ENCODE data around the gene DPY19L1.
A peak's percentile ranks its signal among the peaks of the same experiment; 100 is the strongest.
"Not testable (repeated sequence)": the region's sequence is repeated elsewhere in the genome, so short reads cannot be mapped to it uniquely, and the experiment has no call there.

Gene DPY19L1

DNA sequence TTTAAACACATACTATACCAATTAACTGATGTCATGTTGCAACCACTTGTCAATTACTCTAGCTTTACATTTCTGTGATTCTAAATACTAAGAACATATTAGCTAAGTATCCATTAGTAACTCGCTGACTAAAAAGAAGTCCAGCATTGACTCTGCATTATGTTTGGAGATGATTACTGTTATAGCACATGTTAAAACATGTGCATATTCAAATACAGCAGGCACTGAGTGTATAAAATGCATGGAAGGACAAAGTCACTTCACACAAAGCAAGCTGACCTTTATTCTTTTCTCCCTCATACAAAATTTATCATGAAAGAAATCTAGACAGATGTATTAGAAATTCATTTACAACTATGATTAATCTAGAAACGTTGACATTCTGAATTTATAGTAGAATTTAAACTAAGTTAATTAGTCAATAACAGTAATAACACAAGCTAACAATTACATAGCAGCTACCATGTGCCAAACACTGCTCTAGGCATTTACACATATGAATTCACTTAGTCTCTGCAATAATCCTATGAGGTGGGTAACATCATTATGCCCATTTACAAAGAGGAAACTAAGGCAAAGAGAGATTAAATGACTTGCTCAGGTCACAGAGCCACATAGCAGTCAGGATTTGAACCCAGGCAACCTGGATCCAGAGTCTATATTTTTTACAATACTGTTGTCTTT, 48.7 kb downstream of the DPY19L1 start:
- not testable (repeated sequence) for DNase-seq (ENCODE audit: low read depth)

DNA sequence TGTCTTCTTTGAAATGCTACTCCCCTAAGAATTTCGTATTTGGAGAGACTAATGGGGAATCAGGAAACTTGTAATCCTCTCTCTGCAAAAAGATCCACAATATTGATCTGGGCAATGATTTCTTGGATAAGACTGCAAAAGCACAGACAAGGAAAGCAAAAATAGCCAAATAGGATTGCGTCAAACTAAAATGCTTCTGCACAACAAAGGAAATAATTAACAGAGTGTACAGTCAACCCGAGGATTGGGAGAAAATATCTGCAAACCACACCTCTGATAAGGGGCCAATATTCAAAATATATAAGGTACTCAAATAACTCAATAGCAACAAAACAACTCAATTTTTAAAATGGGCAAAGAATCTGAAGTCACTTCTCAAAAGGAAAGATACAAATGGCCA, 52.1 kb downstream of the DPY19L1 start:
- DNase-seq (ENCODE audit: low read depth) = not testable (repeated sequence)

GRCh38 chr7:34984140-34984539, 53.1 kb downstream of the DPY19L1 start:
- DNase-seq (ENCODE audit: low read depth) = not testable (repeated sequence)

DNA sequence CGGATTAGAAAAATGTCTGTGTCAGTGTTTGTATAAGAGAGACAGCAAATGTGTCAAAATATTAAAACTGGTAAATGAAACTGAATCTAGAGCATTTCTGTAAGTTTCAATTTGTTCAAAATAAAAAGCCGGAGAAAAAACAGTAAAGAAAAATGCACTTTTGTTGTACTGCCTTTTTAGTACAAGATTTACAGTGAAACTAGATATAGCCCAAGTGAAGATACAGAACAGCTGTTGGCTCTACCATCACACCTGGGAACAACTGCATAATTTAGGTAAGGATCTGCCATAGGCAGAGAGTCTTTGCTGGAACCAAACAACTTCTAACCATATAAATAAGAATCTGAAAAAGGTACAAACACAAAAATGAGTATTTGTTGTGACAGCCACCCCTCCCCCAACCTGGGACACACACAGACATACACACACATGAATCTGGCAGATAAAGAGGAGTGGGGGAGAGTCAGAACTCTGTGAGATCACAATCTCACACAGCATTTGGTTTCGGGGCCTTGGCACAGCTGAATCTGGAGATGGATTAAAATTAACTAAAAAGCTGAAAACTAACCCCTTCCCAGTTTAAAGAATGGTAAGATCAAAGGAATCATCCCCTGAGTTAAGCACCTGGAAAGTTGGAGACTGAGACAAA, 54.8 kb downstream of the DPY19L1 start:
- DNase-seq (ENCODE audit: low read depth) = no peak

- DNase-seq (ENCODE audit: low read depth) = not testable (repeated sequence)
Measured at GRCh38 chr7:34979124-34979523, 58.2 kb downstream of the DPY19L1 start.

DNA sequence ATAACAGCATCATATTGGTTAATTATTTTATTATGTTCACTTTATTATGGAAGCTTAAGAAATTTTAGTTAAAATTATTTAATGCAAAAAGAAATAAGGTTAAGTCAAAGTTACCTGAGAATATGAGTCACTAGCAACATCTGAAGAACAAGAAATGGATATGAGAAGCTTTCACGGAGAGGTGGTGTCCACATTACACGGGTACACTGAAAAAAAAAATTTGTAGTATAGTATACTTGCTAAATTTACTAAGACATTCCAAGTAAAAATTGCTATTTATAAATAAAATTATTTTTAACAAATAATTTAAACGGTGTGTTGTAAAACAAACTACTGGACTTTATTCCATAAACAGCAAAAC, 63.9 kb downstream of the DPY19L1 start:
- DNase-seq (ENCODE audit: low read depth) = no peak

- DNase-seq (ENCODE audit: low read depth) = not testable (repeated sequence)
Measured at GRCh38 chr7:34972739-34973399, 64.4 kb downstream of the DPY19L1 start.

GRCh38 chr7:34967818-34968217, 69.5 kb downstream of the DPY19L1 start:
- not testable (repeated sequence) for DNase-seq (ENCODE audit: low read depth)

- not testable (repeated sequence) for DNase-seq (ENCODE audit: low read depth)
Measured at GRCh38 chr7:34966504-34966903, 70.8 kb downstream of the DPY19L1 start.

GRCh38 chr7:34958021-34958420, 79.3 kb downstream of the DPY19L1 start:
- DNase-seq (ENCODE audit: low read depth) = no peak

GRCh38 chr7:34952822-34953221, 84.5 kb downstream of the DPY19L1 start:
- DNase-seq (ENCODE audit: low read depth) = no peak

- no peak for DNase-seq (ENCODE audit: low read depth)
Measured at GRCh38 chr7:34949361-34949760, 87.9 kb downstream of the DPY19L1 start.

DNA sequence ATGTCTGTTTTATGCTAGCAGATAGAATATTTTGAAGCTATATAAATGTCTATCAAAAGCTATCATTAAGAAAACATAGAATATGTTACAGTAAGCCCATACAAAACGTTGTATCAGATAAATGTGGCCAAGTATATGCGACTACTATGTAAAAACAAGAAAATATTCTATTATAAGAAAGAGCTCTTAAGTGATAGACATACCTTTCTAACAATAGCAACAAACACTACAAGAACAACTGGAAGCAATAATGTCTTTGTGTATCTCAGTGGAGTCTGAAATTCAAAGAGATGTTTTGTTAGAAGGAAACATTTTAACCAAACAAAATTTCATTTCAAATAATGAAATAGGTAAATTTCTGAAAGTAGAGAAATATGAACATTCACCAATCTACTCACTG, 89.9 kb downstream of the DPY19L1 start:
- DNase-seq (ENCODE audit: low read depth) = not testable (repeated sequence)

DNA sequence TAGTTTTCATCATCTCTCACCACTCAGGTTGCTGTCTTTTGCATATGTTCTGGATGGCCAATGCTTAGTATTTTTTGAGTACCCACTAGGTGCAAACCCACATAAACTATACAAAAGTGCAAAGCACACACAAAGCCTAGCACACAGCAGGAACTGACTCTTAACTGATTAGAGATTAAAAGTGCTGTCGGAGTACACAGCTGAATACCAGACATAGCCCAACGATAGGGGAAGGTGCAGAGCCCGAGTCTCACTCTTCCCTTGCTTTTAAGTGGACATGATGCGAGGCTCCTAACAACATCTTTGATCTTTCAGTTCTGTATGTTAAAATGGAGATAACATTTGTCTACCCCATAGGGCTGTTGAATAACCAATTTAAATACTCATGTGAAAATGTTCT, 90.8 kb downstream of the DPY19L1 start:
- DNase-seq (ENCODE audit: low read depth) = no peak

DNA sequence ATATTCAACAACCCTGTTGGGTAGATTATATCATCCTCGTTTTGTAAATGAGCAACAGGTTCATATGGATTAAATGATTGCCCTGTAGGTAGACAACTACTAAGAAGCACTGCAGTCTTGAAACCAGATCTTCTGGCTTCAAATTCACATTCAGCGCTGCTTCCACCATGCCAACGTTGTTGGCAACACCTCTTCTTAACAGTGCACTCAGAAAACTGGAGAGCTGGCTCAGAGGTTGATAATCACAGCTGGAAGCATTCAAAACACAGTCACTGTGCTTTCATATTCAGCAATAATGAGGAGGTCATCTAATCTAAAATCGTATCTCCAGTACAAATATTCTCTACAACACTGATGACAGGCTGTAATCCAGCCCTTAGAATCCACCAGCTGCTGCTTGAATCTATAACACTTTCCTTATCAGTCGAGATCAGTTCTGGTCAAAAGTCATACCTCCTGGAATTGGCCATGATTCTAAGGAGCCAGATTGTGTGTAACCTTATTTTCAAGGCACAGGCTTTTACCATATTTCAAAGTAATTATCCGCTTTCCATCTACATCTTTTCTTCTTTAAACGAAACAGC, 91.3 kb downstream of the DPY19L1 start:
- DNase-seq (ENCODE audit: low read depth) = not testable (repeated sequence)

- no peak for DNase-seq (ENCODE audit: low read depth)
Measured at GRCh38 chr7:34939175-34939574, 98.1 kb downstream of the DPY19L1 start.

DNA sequence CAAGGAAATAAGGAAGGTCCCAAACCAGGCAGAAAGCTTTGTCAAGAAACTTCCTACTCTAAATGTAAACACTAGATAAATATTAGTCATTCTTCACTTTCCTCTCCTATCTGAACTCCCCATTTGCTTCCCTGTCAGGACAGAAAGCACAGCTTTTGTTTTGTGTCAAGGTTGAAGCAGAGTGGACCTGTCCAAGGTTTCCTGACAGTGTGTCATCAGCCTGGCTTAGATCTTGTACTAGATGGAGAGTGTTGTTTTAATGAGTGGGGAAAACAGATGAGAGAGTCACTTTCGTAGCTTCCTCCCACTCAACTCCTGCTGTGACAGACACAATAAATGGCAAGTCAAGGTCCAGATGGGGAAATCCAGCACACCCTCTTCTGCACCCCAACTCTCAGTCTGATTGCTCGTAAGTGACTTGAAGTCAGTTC, 101.5 kb downstream of the DPY19L1 start:
- DNase-seq (ENCODE audit: low read depth) = not testable (repeated sequence)

GRCh38 chr7:34931739-34932138, 105.5 kb downstream of the DPY19L1 start:
- no peak for DNase-seq (ENCODE audit: low read depth)

DNA sequence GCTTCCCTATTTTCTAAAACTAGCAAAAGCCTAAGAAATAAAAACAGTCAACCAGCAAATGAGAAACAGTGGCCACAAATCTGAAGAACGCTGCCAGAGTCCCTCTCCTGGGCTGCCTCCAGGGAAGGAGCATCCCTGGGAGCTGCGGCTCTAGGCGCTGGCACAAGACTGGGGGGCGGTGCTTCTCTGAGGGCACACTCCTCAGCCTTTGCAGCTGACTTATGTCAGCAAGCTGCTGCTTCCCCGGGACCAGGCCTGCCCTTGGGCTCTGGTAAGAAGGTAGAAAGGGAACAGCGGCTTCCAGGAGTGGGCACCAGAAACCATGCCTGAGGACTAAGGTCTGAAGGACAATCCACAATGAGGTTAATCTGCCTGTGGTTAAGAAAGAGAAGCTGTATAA, 107.5 kb downstream of the DPY19L1 start:
- DNase-seq (ENCODE audit: low read depth) = not testable (repeated sequence)

DNA sequence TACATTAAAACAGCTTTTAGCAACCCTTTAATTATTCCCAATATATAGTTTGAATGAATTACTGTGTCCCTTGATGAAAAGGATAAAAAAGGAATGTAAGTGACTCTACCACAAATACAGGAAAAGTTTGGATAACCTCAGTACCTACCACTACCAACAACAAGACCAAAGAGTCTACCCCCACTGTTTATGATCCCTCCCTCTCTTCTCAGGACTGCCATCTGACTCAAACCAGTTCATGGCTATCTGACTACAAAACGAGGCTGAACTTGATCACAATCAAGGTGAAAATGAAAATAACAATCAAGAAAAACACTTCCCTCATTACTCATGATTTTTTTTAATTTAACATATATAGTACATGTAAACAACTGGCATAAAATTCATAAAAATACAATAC, 108.7 kb downstream of the DPY19L1 start:
- DNase-seq (ENCODE audit: low read depth) = no peak

DNA sequence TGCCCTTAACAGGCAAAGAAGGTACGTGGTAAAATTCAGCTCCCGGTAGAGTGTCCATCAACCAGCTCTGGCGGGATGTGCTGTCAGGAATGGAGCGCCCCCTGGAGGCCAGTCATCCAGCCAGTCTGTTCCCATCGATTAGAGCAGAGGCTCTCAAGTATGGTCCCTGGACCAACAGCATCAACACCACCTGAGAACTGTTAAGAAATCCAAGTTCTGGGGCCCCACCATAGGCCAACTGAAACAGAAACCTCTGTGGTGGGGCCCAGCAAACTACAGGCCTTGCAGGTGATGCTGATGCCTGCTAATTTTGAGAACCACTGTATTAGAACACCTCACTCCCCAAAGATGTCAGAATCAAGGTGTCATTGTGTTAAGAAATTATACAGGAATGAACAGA, 109.2 kb downstream of the DPY19L1 start:
- DNase-seq (ENCODE audit: low read depth) = peak; percentile 8

DNA sequence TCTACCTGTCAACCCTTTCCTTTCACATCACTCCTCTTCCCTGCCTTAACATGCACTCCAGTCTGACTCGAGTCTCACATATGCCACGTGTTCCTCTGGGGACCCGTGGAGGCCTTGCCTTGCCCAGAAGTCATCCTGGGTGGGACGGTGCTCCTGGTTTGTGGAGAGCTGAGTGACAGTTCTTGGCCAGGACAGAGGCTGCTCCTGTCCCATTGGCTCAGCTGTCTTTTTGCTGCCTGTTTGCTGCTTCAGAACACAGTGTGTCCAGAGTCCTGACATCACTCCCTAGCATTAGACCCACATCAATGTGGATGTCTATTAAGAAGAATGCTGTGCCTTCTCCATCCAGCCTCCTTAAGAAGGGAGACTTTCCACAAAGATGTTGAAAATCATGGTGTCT, 116.8 kb downstream of the DPY19L1 start:
- not testable (repeated sequence) for DNase-seq (ENCODE audit: low read depth)

DNA sequence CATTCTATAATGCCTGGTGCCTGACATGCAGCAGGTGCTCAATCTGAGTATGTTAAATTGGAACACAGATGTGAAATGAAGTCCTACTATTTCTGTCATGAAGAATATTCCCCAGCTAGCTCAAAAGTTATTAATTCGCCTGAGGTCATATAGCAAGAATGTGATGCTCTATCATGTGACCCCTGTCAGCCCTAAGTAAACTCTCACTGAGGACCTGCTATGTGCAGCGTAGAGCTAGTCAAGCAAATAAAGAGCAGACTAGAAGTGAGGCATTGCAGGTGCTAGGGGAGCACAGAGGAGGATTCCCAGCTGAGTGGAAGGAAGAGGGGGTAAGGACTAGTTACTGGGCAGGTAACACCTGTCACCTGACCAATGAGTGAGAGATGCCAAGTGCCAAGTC, 118.2 kb downstream of the DPY19L1 start:
- DNase-seq (ENCODE audit: low read depth) = not testable (repeated sequence)
